GM21381 (cell line): Measurements from ENCODE around the gene DDX49.
"Not testable (repeated sequence)": the region's sequence is repeated elsewhere in the genome, so short reads cannot be mapped to it uniquely, and the experiment has no call there.

Experiments used
- ATAC-seq: cut with Tn5 transposase; IDR thresholded peaks from one replicate; pipeline ENCODE4 v1.9.1; 2021; ENCODE audit warnings: mild to moderate bottlenecking, moderate library complexity; ENCODE audit not compliant: unreplicated experiment

The DDX49 gene

DNA sequence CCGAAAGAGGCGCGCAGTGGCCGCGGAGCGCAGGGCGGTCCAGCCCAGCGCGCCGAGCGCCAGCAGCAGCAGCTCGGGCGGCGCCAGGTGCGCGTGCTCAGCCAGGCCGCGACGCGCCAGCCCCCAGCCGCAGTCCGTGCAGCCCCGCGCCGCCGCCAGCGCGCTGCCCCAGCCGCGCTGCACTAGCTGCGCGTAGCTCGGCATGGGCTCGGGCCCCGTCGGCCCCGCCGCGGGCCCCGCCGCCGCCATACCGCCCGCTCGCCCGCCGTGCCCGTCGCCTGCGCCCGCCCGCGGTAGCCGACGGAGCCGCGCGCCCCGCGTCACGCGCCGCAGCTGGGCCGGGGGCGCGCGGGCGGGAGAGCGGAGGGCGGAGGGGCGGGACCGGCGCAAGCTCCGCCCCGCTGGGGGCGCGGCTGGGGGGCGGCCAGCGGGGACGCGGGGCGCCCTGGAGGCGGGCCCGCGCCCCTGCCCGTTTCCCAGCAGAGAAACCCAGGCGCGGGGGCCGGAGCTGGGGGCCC is 23.6 kb upstream of the DDX49 start, which contains the start of gene CERS1:
Gene CERS1, minus strand, starts transcription at position 335 of the 518 bp plus-strand sequence. Its CDS starts 86 bp downstream, at position 249.
- ATAC-seq = no peak

DNA sequence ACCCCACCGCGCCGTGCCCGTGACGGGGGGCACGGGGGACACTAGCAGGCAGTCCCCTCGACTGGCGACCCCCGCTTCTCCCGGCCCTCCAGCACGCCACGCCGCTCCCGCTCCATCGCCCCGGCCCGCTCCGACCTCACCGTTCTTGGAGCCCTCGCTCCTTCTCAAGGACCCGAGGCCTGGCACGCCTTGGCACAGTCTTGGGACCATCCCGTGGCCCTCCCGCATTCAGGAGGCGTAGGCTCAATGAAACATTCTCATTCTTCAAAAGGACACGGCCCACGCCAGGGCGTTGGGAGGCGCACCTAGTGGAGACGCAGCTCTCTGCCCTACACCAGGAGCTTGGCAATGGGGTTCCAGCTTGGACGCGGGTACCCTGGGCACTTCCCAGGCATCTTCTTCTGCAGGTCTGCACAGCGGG is 23.1 kb upstream of the DDX49 start:
- no peak for ATAC-seq

DNA sequence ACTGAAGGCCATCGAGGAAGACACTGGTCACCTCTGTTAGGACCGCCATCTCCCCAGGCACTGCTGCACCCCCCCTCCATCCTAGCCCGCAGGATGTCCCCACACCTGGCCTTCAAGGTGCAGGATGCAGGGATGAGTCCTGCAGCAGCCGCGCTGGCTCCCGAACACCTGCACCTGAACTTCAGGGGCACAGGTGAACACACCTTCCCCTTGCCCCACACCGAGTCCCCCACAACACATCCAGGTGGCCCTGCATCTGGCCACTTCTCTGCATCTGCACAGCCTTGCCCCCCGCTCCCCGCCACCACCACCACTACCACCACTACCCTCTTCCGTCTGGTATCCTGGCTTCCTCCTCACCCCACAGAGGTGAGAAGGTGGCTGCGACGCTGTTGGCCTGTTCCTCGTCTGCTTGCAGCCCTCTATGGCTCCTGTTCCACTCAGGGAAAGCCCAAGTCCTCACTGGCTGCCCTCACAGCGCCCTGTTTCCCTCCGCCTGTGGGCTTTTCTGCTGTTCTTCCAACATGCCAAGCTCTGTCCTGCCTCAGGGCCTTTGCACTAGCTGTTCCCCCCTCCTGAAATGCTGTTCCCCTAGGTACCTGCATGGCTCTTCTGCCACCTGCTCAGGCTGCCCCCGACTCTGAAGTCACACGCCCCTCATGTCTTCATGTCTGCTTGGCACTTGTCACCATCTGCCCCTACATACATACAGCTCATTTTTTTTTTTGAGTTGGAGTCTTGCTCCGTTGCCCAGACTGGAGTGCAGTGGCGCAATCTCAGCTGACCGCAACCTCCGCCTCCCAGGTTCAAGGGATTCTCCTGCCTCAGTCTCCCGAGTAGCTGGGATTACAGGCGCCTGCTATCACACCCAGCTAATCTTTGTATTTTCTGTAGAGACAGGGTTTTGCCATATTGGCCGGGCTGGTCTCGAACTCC is 22.2 kb upstream of the DDX49 start:
- no peak for ATAC-seq

DNA sequence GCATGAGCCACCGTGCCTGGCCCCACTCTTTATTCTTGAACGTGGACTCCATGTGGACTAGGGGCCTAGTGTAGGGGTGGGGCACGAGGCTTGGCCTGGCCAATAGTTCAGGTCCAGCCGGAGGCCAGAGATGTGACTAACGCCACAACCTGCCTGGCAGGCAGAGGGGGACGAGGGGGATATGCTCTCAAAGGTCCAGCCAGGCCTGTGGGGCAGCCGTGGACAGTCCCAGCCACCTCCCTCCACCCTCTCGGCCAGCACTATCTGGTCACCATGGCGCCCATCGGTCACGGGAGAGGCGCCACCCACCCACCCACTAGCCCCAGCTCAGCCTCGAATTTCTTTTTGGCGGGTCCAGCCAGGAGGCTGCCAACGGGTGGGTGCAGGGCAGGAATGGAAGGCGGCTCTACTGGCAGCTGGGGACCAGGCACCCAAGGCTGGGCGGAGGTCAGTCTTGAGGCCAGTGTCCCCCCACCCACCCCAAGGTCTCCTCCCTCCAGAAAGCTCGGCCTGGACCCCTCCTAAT is 21.4 kb upstream of the DDX49 start:
- ATAC-seq = no peak

- no peak for ATAC-seq
These were observed 20.7 kb upstream of the DDX49 start for GRCh38 chr19:18898607-18899408.

DNA sequence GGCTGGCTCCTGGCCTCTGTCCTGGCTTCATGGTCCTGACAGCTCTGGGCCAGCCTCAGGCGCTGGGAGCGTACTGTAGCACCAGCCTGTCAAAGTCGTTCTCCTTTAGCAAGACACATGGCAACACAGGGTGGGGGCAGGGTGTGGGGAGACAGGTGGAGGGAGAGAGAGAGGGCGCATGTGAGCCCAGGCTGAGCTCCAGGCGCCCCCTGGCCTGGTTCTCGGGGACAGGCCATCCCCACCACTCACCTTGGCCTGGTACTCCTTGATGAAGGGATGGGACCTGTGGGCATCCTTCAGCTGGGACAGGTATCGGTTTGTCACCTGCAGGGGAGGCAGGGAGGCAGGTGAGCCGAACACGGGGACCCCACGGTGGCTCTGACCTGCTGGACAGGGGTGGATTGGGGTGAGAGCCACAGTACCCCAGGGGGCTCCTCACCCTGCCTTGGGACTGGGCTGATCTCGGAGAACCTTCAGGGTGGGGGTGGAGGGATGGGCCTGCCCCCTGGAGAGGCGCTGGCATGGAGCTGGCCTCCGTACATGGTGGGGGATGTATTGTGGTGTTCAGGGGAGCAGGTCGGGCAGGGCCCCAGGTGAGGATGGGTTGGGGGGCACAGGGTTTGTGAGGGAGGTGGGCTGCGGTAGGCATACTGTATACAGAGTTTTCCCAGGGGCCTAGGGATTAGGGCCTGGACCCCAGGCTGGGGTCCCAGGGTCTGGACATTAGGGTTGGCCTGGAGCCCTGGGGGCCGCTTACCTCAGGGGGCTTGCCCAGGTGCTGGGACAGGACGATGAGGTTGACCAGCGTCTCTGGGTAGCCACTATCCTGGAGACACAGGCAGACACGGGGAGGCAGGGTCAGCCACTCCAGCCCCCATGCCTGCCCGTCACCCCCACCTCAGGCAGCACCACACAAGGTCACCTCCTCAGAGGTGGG is 19.6 kb upstream of the DDX49 start:
- no peak for ATAC-seq

DNA sequence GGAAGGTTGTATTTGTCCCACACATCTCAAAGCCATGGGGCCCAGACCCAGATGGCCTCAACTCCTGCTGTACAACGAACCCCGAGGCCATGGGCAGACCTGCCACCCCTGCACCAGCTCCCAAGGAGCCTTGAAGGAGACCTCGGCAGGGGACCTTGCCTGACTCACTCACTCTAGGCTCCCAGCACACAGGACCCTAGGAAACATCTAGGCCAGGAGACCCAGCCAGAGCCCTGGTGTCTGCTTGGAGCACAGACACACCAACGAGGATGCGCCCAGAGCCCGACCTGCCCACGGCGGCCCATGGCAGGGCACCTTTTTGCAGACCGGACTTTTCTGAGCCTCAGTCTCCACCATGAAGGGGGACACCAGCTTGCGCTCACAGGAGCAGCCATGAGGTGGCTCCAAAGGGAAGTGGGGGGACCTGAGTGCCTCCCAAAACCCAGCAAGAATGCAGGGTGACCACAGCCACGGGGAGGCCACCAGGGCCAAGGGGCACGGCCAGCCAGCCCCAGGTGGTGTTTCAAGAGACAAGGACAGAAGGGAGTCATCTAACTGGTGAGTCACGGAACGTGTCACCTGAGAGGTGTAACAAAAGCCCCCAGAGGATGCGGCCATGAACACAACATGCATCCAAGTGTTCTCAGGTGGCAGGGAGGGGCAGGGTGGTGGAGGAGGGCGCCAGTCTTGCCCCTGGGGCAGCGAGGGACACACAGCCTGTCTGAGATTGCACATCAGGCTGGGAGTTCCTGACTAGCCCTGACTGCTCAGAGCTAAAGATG is 18.6 kb upstream of the DDX49 start:
- ATAC-seq = no peak

GRCh38 chr19:18901491-18901890 is 18.0 kb upstream of the DDX49 start:
- ATAC-seq = no peak

DNA sequence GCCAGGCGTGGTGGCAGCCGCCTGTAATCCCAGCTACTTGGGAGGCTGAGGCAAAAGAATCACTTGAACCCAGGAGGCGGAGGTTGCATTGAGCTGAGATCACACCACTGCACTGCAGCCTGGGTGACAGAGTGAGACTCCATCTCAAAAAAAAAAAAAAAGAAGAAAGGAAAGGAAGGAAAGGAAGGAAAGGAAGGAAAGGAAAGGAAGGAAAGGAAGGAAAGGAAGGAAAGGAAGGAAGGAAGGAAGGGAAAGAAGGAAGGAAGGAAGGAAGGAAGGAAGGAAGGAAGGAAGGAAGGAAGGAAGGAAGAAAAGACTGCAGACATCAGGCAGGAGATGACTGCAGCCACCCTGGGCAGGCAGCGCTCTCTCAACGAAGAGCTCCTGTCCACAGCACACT is 17.0 kb upstream of the DDX49 start:
- ATAC-seq = not testable (repeated sequence)

DNA sequence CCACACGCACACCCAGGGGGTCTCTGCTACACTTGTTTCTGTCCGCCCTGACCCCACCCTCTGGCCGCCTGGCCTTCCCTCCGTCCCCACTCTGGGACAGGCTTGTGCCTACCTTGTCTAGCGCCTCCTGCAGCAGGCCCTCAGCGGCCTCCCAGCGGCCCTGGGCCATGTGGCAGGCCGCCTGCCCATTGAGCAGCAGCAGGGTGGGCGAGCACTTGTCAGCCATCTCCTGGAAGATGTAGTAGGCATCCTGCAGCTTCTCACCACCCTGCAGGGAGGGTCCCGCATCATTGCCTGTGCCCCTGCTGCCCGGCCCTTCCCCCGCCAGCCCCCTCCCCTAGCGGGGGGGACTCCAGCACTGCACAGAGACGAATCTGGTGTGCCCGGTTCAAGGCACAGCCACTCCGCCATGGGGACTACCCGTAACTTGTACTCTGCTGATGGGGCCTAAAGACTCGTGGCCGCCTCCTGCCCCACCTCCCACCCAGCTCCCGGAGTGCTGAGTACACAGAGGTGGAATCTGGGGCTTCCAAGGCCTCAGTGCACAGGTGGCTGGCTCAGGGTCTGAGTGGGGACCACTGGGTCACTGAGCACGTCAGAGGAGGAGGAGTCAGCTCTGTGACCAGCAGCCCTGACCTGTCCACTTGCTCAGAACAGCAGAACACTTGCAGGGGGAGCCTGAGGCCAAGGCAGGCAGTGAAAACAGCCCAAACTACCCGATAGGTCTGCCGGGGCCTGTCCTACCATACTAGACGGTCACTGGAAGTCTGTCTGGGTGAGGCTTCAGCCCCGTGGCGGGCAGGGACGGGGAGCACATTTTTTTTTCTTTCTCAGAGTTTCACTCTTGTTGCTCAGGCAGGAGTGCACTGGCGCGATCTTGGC is 16.1 kb upstream of the DDX49 start:
- no peak for ATAC-seq

DNA sequence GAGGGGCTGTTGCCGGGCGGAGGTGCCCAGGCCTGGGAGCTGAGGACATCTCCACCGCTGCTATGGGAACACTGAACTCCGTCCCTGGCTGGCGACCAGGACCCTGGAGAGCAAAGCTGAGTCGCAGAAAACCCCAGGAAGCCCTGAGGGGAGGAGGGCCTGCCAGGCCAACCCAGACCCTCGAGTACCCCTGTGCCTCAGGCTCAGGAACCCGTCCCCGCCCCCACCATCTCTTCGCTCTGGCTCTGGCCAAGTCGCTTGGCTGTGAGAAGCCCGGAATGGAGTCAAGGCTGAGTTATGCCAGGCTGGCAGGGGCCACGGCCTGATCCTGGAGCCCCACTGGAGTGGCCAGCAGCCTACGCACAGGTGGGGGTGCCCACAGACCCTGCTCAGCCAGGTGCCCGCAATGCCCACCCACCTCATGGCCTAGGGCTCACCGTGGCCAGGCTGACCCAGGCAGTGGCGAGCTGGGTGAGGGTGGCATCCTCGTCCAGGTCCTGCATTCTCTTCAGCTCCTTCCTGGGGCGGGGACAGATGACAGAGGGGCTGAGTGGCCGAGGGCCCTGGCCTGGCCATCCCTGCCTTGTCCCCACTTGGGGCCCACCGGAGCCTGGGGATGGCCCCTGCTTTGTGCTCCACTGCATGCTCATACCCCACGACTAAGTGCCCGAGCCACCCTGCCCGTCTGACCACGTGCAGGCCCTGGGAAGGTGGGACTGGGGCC is 15.0 kb upstream of the DDX49 start:
- no peak for ATAC-seq

GRCh38 chr19:18905058-18905456 is 14.5 kb upstream of the DDX49 start:
- no peak for ATAC-seq

- ATAC-seq = no peak
These were observed 13.8 kb upstream of the DDX49 start for GRCh38 chr19:18905513-18906236.

GRCh38 chr19:18906605-18907519 is 12.7 kb upstream of the DDX49 start:
- no peak for ATAC-seq

DNA sequence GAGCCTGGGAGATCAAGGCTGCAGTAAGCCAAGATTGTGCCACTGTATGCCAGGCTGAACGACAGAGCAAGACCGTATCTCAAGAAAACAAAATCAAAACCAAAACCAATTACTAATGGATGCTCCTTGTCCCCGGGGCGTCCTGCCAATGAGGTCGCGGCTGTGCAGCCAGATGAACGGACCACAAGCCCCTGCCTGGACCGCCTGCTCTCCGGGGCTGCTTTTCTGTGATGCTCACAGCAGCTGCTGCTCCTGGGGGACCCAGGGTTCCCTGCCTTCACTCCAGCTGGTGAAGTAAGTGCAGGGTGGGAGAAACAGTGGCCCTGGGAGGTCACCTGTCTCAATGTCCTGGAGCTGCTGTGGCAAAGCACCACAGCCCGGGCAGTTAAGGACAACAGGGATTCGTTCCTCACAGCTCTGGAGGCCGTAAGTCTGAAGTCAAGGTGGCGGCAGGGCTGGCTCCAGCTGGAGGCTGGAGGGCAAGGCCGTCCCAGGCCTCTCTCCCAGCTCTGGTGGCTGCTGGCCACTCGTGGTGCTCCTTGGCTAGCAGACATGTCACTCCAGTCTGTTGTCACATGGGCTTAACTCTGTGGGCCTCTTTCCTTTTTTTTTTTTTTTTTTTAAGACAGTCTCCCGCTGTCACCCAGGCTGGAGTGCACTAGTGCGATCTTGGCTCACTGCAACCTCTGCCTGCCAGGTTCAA is 10.4 kb upstream of the DDX49 start:
- no peak for ATAC-seq
